Keratinocyte (primary cell): Measurements from ENCODE around the gene KCNB1. TPM values are rescaled to one million over a fixed set of nuclear protein-coding genes. Genes with fewer than 3 reads are reported as not detected.

Experiments used
- DNase-seq: peaks from one replicate; pipeline ENCODE4 v3.0.0-alpha.2; 2011; ENCODE audit warnings: low read depth, missing footprints, low spot score
- FAIRE-seq: peaks from 2 replicates; lab custom pipeline; 2011; peaks lifted over from hg19 to GRCh38; lab: Jason Lieb, UNC
- H2AFZ ChIP-seq: 2 replicates; pipeline ENCODE4 v1.6.0; 2012; ENCODE audit warnings: low read length, control low read depth, inconsistent platforms; ENCODE audit not compliant: control insufficient read depth
- H3K27ac ChIP-seq: 2 replicates; pipeline ENCODE4 v1.5.1; 2011; ENCODE audit warnings: low read length; ENCODE audit not compliant: control insufficient read depth, insufficient read depth
- H3K27me3 ChIP-seq: 3 replicates; pipeline ENCODE4 v1.6.0; 2011; ENCODE audit warnings: low read length; ENCODE audit not compliant: control insufficient read depth, insufficient read depth; ENCODE audit errors: extremely low read depth
- H3K36me3 ChIP-seq, 2 experiments: 2 replicates in 1 of 2; 3 replicates in 1 of 2; pipeline ENCODE4 v1.5.1; 2011; ENCODE audit warnings: low read length in 2 of 2, mild to moderate bottlenecking in 1 of 2; ENCODE audit not compliant: control insufficient read depth in 2 of 2, insufficient read depth in 2 of 2; ENCODE audit errors: extremely low read depth in 1 of 2
- H3K4me1 ChIP-seq: 3 replicates; pipeline ENCODE4 v1.5.1; 2011; ENCODE audit warnings: low read length; ENCODE audit not compliant: control insufficient read depth, insufficient read depth; ENCODE audit errors: extremely low read depth
- H3K4me2 ChIP-seq: 3 replicates; pipeline ENCODE4 v1.6.0; 2011; ENCODE audit warnings: low read depth, low read length; ENCODE audit not compliant: control insufficient read depth, insufficient read depth; ENCODE audit errors: extremely low read depth
- H3K4me3 ChIP-seq, 3 experiments: fragments of 200-600 bp in 1 of 3; sonication (generic) in 1 of 3; 2 replicates in 2 of 3; 3 replicates in 1 of 3; pipeline ENCODE4 v1.5.1; 2011 to 2016; ENCODE audit warnings: low read length in 3 of 3, mild to moderate bottlenecking in 3 of 3, control low read depth in 2 of 3, inconsistent platforms in 1 of 3, low read depth in 1 of 3, mixed read lengths in 1 of 3, mixed run types in 1 of 3, moderate library complexity in 1 of 3; ENCODE audit not compliant: control insufficient read depth in 2 of 3, insufficient read depth in 2 of 3; ENCODE audit errors: extremely low read depth in 1 of 3
- H3K79me2 ChIP-seq: 2 replicates; pipeline ENCODE4 v1.6.0; 2012; ENCODE audit warnings: low read length; ENCODE audit not compliant: control insufficient read depth, insufficient read depth
- H3K9ac ChIP-seq: 3 replicates; pipeline ENCODE4 v1.6.0; 2011; ENCODE audit warnings: low read length; ENCODE audit not compliant: control insufficient read depth, insufficient read depth; ENCODE audit errors: extremely low read depth
- H3K9me1 ChIP-seq: 3 replicates; pipeline ENCODE4 v1.6.0; 2011; ENCODE audit warnings: low read length; ENCODE audit not compliant: control insufficient read depth, insufficient read depth; ENCODE audit errors: extremely low read depth
- H3K9me3 ChIP-seq: 2 replicates; pipeline ENCODE4 v1.5.1; 2012; ENCODE audit warnings: low read depth, low read length; ENCODE audit not compliant: control insufficient read depth
- H4K20me1 ChIP-seq: 3 replicates; pipeline ENCODE4 v1.6.0; 2011; ENCODE audit warnings: low read length; ENCODE audit not compliant: control insufficient read depth, insufficient read depth; ENCODE audit errors: extremely low read depth
- EZH2 ChIP-seq: IDR thresholded peaks from one replicate; pipeline ENCODE4 v1.6.1; 2012; ENCODE audit warnings: inconsistent platforms, mild to moderate bottlenecking, low read length, moderate library complexity
- dilution Hi-C: fragments of 300-500 bp; cut with MboI; formaldehyde crosslinking; loops from one replicate; pipeline ENCODE4 v1.7.0; 2020; ENCODE audit warnings: low sequenced_read_pairs; ENCODE audit not compliant: extremely low pct_ligation_motif_present
- polyA plus RNA-seq, 5 experiments: library from polyadenylated mRNA; depleted of rRNA in 3 of 5; stranded (reverse) in 3 of 5; stranded (forward) in 1 of 5; unstranded in 1 of 5; fragments of >200 nt; gene quantifications; 1 replicate in 1 of 5; 2 replicates in 3 of 5; 3 replicates in 1 of 5; pipeline versions ENCODE4 v1.2.1 to v1.2.3, GENCODE V29; 2011 to 2012; ENCODE audit warnings: missing spikeins in 2 of 5, low read depth in 1 of 5, low replicate concordance in 1 of 5
- TF ChIP-seq, protein P1 (sequence below), 3 experiments: IDR thresholded peaks in 1 of 3; conservative IDR thresholded peaks in 1 of 3; optimal IDR thresholded peaks in 1 of 3; 2 replicates in 2 of 3; 3 replicates in 1 of 3; pipeline versions ENCODE3 to v1.5.1; 2011; ENCODE audit warnings: low read length in 3 of 3, mild to moderate bottlenecking in 3 of 3, moderate library complexity in 2 of 3, control low read depth in 1 of 3, inconsistent platforms in 1 of 3; ENCODE audit not compliant: insufficient read depth in 2 of 3; ENCODE audit errors: extremely low read depth in 1 of 3

Gene KCNB1
- polyA plus RNA-seq, 1 donor (not counting 4 experiments of a cell fraction or from before 2014, with no cell fraction given) = not detected

- no peak overlapping the region for H3K9ac ChIP-seq
- H3K9me1 ChIP-seq = peaks cover 2% of the 10 kb centered on the region
- H3K4me2 ChIP-seq = no peak overlapping the region
- H3K36me3 ChIP-seq = no peaks in the 10 kb centered on the region
- no peaks in the 10 kb centered on the region for H4K20me1 ChIP-seq
- no peak for TF ChIP-seq EZH2
- TF ChIP-seq, protein P1, sequence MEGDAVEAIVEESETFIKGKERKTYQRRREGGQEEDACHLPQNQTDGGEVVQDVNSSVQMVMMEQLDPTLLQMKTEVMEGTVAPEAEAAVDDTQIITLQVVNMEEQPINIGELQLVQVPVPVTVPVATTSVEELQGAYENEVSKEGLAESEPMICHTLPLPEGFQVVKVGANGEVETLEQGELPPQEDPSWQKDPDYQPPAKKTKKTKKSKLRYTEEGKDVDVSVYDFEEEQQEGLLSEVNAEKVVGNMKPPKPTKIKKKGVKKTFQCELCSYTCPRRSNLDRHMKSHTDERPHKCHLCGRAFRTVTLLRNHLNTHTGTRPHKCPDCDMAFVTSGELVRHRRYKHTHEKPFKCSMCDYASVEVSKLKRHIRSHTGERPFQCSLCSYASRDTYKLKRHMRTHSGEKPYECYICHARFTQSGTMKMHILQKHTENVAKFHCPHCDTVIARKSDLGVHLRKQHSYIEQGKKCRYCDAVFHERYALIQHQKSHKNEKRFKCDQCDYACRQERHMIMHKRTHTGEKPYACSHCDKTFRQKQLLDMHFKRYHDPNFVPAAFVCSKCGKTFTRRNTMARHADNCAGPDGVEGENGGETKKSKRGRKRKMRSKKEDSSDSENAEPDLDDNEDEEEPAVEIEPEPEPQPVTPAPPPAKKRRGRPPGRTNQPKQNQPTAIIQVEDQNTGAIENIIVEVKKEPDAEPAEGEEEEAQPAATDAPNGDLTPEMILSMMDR (optimal IDR thresholded peaks at IDR 0.05 in 1 of 3, IDR thresholded peaks at IDR 0.05 in 1 of 3, conservative IDR thresholded peaks at IDR 0.05 in 1 of 3; ENCODE audit: extremely low read depth in 1 of 3, insufficient read depth in 2 of 3, low read length in 3 of 3) = no peak
- dilution Hi-C loops = no loop called here
- DNase-seq (no peak), FAIRE-seq (no peak)
- no peaks in the 10 kb centered on the region for H3K79me2 ChIP-seq
- peaks cover 14% of the 10 kb centered on the region for H3K4me1 ChIP-seq
- H2AFZ ChIP-seq = no peak overlapping the region
- no peak overlapping the region for H3K27ac ChIP-seq
- no peaks in the 10 kb centered on the region for H3K9me3 ChIP-seq
- H3K27me3 ChIP-seq = peaks cover 13% of the 10 kb centered on the region
- H3K4me3 ChIP-seq = no peak overlapping the region
Measured at GRCh38 chr20:49511788-49512525, 29.5 kb upstream of the KCNB1 start.

DNA sequence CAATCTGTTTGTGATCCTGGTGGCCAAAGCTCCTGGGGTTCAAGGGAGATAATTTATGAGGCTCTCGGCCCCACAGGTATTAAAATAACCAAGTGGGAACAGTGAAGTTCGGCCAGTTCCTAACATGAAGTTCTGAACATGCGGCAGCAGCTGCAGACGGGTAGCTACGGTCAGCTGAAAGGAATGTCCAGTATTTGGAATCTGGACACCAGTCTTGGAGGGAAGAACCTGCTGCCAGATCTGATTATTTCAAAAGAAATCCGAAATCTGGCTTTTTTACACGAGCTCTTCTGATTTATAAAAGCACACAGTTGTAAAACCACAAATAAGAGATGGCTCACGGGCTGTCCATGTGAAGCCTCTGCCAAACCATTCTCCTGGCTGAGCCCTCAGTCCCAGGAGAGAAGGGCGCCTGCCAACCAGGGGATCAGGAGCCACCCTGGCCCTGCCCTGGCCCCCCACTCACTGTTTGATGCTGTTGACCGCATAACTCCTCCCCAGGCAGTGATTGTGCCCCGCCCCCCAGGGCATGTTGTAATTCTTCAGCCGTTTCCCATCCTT is 28.2 kb upstream of the KCNB1 start:
- H3K9ac ChIP-seq = no peak overlapping the region
- H2AFZ ChIP-seq = no peak overlapping the region
- no peaks in the 10 kb centered on the region for H3K9me3 ChIP-seq
- H3K27me3 ChIP-seq = peaks cover 14% of the 10 kb centered on the region
- H3K79me2 ChIP-seq = no peaks in the 10 kb centered on the region
- dilution Hi-C loops = no loop called here
- H3K4me2 ChIP-seq = no peak overlapping the region
- no peak overlapping the region for H3K4me3 ChIP-seq
- H3K27ac ChIP-seq = no peak overlapping the region
- no peaks in the 10 kb centered on the region for H3K36me3 ChIP-seq
- FAIRE-seq (no peak), DNase-seq (no peak)
- H4K20me1 ChIP-seq = no peaks in the 10 kb centered on the region
- H3K9me1 ChIP-seq = peaks cover 2% of the 10 kb centered on the region
- no peak for TF ChIP-seq EZH2
- TF ChIP-seq, protein P1 (optimal IDR thresholded peaks at IDR 0.05 in 1 of 3, IDR thresholded peaks at IDR 0.05 in 1 of 3, conservative IDR thresholded peaks at IDR 0.05 in 1 of 3; ENCODE audit: extremely low read depth in 1 of 3, insufficient read depth in 2 of 3, low read length in 3 of 3) = no peak
- peaks cover 14% of the 10 kb centered on the region for H3K4me1 ChIP-seq
